ENCODE measurements around the gene CPAMD8. TPM values are rescaled to one million over a fixed set of nuclear protein-coding genes. Genes with fewer than 3 reads are reported as not detected.
"Not testable (repeated sequence)": the region's sequence is repeated elsewhere in the genome, so short reads cannot be mapped to it uniquely, and the experiment has no call there.

CPAMD8 gene
- polyA plus RNA-seq, 3 donors = 34.1 to 55.6 (median 44.2) TPM

DNA sequence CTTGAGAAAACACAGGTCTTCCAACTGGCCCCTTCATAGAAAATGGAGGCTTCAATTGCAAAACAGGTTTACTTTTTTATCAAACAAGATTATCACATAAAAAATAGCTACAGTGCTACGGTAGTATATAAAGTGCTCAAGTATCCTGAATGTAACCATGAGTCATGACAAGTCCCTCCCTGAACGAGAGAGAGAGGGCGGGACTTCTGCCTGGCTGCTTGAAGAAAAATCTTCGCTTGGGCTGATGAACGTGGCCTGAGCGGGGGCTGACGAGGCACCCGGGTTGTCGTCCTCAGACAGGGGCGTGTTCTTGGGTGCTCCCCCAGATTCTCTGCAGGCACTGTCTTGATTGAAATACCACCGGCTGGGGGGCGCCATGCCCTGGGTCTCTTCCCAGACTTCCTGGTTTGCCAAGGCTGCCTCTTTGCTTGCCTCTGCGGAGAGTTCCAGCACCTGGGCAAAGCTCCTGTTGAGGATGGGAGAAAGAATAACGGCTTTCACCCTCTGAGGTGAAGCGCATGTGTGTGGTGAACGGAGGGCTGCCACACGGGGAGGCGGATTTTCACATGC lies 23.2 kb upstream of the CPAMD8 start:
- no peak for DNase-seq (ENCODE audit: extremely low read depth in 1 of 11, low read depth in 9 of 11, low spot score in 4 of 11)

DNA sequence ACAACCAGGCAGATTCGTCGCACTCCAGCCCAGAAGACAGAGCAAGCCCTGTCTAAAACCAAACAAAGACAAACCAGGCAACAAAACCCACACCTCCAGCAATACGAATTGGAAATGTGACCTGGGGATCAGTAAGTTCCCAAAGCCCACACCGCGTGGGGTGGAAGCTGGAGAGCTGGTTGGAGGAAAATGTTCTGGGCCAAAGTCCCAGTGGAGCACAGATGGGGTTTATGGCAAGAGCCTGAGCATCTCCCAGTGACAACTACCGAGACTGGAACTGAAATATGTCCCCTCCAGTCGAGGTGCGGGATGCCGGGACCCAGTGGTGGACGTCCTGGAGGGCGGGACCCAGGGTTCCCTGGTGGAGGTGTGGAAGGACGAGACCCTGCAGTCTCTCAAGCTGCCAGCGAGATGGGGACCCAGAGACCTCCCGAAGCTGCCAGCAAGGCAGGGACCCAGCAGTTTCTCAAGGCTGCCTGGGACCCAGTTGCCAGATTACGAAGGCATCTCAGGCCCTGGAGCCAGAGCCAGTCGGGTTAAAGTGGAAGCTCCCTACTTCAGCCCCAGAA lies 22.4 kb upstream of the CPAMD8 start:
- no peak for DNase-seq (ENCODE audit: extremely low read depth in 1 of 11, low read depth in 9 of 11, low spot score in 4 of 11)

DNA sequence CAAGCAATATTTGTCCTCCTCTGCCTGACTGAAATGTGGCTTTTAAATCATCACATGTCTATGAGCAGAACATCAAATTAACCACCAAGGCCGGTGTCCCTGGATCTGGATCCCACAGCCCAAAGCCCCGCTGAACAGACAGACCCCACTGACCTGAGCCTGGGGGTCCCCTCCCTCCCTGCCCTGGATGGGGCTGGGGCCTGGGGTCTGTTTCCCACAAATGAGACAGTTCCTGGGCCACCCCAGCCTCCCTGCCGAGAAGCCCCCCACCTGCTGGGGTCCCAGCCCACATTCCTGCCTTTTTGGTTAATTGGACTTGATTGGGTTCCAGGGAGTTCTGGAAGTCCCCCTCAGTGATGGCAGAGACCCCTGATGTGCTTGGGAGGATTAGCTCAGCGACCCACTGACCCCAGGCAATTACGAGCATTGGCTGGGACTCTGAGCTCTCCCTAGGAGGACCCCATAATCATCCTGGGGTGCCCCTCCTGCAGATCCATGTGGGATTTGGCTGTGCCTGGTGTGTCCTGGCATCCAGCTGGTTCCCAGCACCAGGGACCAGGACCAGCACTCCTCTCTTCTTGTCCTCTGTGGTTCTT lies 19.4 kb upstream of the CPAMD8 start:
- no peak for DNase-seq (ENCODE audit: extremely low read depth in 1 of 11, low read depth in 9 of 11, low spot score in 4 of 11)

DNA sequence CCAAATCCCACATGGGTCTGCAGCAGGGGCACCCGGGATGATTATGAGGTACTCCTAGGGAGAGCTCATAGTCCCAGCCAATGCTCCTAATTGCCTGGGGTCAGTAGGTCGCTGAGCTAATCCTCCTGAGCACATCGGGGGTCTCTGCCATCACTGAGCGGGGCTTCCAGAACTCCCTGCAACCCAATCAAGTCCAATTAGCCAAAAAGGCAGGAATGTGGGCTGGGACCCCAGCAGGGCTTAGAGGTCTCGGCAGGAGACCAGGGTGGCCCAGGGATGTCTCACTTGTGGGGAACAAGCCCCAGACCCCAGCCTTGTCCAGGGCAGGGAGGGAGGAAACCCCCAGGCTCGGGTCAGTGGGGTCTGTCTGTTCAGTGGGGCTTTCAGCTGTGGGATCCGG lies 17.1 kb upstream of the CPAMD8 start:
- DNase-seq (ENCODE audit: extremely low read depth in 1 of 11, low read depth in 9 of 11, low spot score in 4 of 11) = no peak

DNA sequence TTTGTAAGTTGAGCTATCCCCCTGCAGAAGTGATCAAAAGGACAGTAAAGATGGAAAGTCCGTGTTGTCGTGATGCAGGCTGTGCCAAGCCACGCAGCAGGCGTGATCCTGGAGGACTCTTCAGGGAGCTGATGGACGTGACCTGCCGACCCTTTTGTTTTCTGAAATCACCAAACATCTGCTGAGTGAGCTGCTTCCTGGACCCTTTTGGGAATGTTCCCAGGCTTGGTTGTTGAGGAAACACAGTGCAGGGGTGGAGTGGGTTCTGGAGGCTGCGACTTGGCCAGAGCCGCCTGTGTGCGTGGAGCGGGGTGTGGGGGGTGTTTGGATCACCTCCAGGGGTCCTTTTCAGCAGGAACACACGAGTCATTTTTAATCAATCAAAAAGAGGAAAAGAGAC lies 15.4 kb upstream of the CPAMD8 start:
- DNase-seq (ENCODE audit: extremely low read depth in 1 of 11, low read depth in 9 of 11, low spot score in 4 of 11) = peak in 1 of 11 donors; percentile 52

DNA sequence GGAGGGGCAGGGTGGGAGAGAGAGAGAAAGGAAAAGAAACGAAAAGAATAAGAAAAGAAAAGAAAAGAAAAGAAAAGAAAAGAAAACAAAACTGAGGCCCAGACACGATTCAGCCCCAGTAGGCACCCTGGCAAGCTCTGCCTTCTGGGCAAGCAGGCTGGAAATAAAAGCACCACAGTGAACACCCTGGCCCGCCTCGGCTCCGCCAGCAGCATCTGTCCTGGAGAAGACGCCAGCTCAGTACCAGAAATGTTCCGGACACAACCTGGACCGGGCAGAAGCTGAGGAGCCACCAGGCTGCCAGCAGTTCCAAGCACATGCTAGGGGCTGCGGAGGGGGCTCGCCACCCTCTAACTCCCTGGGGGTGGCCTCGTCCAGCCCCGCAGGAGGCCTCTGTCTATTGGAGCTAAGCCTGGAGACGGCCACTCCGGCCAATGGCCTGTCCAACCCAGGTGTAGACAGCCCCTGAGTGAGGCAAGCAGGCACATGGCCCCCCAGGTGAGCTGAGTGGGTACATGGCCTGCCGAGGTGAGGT lies 11.4 kb upstream of the CPAMD8 start:
- DNase-seq (ENCODE audit: extremely low read depth in 1 of 11, low read depth in 9 of 11, low spot score in 4 of 11) = no peak

DNA sequence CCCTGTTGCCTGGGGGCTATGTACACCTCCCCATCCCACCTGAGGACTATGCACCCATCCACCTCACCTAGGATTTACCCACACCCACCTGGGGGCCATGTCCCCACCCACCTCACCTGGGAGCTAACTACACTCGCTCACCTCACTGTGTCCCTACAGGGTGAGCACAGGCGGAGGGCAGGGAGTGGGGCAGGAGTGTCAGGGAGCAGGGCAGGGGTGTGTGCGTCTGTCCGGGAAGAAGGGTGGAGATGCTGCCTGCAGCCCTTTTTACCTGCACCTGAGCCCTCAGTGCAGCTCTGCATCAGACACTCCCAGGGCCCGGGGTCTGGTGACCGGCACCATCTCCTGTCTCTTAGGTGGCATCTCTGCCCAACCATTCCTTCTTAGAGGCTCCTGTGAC lies 10.6 kb upstream of the CPAMD8 start:
- DNase-seq (ENCODE audit: extremely low read depth in 1 of 11, low read depth in 9 of 11, low spot score in 4 of 11) = no peak

DNA sequence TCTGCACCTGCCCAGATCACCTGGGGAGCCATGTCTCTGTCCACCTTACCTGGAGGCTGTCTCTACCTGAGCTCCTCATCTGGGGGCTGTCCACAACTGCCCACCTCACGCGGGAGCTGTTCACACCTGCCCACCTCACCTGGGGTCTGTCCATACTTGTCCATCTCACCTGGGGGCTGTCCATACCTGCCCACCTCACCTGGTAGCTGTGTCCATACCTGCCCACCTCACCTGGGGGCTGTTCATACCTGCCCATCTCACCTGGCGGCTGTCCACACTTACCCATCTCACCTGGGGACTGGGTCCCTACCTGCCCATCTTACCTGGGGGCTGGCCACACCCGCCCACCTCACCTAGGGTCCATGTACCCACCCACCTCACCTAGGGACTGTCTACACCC lies 10.0 kb upstream of the CPAMD8 start:
- DNase-seq (ENCODE audit: extremely low read depth in 1 of 11, low read depth in 9 of 11, low spot score in 4 of 11) = no peak

DNA sequence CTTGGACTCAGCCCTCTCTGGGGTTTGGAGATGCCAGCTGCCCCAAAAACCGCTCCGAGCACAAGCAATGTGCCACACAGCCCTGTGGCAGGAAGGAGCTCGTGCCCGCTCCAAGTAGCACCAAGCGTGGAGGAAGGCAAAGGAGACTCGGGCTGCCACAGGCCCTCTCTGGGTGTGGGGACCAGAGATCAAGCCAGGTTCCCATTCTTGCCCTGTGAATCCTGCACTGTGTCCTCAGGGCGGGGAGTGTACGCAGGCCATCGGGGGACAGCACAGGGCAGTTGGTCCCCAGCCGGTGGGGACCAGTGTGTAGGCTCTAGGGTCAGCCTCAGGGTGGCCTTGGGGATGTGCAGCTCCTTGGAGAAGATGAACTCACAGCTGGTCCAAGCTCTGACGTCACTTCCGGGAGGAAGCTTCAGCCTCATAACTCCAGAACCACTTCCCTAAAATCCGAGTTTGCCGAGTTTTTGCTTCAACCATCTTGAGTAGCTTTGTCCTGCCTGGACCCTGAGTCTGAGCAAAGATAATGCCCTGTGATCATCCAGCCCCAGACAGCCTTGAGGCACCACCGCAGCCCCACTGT lies 9.3 kb upstream of the CPAMD8 start:
- no peak for DNase-seq (ENCODE audit: extremely low read depth in 1 of 11, low read depth in 9 of 11, low spot score in 4 of 11)

DNA sequence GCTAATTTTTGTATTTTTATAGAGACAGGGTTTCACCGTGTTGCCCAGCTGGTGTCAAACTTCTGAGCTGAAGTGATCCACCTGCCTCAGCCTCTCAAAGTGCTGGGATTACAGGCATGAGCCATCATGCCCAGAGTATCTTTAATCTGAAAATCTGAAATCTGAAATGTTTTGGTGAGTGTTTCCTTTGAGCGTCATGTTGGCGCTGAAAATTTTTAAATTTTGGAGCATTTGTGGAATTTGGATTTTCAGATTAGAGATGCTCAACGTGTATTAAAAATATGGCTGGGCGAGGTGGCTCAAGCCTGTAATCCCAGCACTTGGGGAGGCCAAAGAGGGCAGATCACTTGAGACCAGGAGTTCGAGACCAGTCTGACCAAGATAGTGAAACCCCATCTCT lies 5.1 kb upstream of the CPAMD8 start:
- DNase-seq (ENCODE audit: extremely low read depth in 1 of 11, low read depth in 9 of 11, low spot score in 4 of 11) = no peak

DNA sequence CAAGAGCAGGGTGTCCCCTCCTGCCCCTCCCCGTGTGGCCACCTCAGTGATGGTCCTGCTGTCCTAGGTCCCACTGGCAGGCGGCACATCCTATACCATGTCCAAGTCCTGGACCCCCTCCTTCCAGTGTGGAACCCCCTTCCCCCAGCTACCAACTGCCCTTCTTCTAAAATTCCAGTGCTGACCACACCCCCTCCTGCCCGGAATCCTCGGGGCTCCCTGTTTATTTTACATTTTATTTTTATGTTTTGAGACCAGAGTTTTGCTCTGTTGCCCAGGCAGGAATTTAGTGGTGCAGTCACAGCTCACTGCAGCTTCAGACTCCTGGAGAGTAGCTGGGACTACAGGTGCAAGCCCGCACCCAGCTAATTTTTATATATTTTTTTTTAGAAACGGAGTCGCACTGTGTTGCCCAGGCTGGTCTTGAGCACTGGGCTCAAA lies 945 bp upstream of the CPAMD8 start:
- DNase-seq (ENCODE audit: extremely low read depth in 1 of 11, low read depth in 9 of 11, low spot score in 4 of 11) = peak in 2 of 11 donors; percentile 34 to 43

DNA sequence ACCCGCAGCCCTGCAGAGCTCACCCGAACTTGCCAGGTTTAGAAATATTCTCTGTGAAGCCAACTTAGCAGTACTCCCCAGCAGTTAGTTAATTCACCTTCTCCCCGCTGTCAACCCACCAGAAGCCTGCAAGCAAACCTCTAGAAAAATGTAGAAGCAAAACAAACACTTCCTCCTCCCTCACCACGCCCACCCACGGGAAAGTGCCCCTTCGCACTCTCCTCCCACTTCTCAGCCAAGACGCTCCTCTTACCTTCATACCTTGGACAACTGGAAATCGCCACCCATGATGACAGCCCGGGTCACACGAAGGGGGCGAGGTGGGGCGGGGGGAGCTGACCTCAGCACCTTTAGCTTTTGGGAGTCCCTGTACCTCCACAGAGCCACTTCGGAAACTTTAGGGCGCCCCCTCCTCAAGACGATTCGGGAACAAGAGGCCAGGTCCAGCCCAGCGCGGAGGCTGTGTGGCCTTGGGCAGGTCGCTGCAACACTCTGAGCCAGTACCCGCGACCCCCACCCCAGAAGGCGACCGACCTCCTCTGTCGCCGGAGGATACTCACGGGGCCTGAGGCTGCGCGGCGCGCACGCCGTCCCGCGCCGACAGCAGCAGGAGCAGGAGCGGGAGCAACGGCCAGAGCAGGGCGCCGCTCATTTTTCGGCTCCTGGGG lies 485 bp downstream of the CPAMD8 start:
- DNase-seq (ENCODE audit: extremely low read depth in 1 of 11, low read depth in 9 of 11, low spot score in 4 of 11) = peak in 3 of 11 donors; percentile 28 to 45 (median 28)

DNA sequence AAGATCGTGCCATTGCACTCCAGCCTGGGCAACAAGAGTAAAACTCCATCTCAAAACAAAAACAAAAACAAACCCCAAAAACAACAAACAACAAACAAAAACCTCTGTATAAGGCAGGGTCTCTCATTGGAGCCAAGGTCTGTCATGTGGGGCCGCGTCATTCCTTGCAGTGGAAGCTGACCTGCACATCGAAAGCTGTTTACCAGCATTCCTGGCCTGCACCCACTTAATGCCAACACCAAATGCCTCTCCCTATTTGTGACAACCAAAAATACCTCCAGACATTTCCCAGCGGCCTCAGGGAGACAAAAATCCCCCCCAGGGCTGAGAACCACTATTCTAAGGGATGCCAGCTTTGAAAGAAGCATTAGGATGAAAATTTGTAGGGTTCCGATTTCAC lies 1.2 kb downstream of the CPAMD8 start:
- DNase-seq (ENCODE audit: extremely low read depth in 1 of 11, low read depth in 9 of 11, low spot score in 4 of 11) = no peak

DNA sequence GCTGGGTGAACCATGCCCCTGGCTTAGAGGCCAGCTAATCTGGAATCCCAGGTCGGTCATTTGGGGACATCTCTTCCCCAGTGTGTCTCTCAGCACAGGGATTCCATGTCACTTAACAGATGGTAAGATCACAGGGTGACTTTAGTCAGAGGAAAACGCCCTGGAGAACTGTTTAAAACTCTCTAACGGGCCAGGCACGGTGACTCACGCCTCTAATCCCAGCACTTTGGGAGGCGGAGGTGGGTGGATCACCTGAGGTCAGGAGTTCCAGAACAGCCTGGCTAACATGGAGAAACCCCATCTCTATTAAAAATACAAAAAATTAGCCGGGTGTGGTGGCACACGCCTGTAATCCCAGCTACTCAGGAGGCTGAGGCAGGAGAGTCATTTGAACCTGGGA lies 1.7 kb downstream of the CPAMD8 start:
- not testable (repeated sequence) for DNase-seq (ENCODE audit: extremely low read depth in 1 of 11, low read depth in 9 of 11, low spot score in 4 of 11)

DNA sequence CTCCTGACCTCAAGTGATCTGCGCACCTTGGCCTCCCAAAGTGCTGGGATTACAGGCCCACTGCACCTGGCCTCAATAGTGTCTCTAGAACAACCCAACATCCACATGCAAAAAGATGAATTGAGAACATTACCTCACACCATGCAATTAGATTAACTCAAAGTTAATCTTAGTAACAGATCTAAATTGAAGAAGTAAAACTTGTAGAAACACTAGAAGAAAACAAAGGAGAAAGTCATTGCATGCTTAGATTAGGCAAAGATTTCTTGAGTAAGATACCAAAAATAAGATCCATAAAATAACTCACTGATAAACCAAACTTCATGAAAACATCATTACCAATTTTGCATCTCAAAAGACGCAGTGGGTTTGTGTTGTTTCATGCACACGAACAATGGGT lies 2.8 kb downstream of the CPAMD8 start:
- DNase-seq (ENCODE audit: extremely low read depth in 1 of 11, low read depth in 9 of 11, low spot score in 4 of 11) = no peak

DNA sequence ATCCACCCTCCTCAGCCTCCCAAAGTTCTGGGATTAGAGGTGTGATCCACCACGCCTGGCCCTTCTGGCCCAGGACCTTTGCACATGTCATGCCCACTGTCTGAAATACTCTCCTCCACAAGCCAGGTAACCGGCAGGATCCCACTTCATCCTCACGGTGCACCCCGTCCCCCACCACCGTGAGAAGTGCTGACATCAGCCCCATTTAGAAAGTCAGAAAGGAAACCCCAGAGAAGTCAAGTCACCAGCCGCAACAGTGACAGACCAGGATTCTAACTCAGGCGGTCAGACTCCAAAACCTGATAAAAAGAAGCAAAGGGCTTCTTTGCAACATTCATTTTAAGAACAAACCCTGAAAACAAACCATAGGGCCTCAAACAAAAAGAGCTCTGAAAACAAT lies 3.9 kb downstream of the CPAMD8 start:
- DNase-seq (ENCODE audit: extremely low read depth in 1 of 11, low read depth in 9 of 11, low spot score in 4 of 11) = no peak

DNA sequence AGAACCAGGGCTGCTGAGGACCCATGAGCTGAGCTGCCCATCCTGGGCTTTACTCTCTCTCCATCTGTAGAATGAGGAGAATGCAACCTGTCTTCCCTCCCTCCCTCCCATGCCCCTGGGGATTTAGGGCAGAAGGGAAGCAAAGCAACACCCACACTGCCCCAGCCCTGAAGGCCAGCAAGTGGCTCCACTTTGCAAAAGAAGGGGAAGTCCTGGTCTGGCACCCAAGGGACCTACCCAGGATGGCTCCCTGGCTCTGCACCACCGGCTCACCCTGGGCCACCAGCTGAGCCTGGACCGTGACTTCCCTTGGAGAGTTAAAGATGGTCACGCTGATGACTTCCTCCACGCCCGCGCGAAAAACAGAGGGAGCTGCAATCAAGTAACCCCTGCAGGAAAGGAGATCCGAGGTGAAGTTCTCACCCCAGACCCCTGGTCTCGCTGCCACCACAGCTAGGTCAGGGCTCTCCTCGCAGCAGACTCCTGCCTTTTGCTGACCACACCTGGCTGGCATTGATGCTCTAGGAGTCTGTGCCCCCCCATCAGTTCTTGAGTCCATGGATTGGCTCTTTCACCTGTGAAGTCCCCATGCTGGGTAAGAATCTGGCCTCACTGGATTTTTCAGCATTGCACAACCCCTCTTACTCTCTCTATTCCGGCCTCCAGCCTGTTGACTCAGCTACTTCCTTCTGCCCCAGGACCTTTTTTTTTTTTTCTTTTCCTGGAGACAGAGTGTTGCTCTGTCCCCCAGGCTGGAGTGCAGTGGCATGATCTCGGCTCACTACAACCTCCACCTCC lies 4.6 kb downstream of the CPAMD8 start:
- no peak for DNase-seq (ENCODE audit: extremely low read depth in 1 of 11, low read depth in 9 of 11, low spot score in 4 of 11)

DNA sequence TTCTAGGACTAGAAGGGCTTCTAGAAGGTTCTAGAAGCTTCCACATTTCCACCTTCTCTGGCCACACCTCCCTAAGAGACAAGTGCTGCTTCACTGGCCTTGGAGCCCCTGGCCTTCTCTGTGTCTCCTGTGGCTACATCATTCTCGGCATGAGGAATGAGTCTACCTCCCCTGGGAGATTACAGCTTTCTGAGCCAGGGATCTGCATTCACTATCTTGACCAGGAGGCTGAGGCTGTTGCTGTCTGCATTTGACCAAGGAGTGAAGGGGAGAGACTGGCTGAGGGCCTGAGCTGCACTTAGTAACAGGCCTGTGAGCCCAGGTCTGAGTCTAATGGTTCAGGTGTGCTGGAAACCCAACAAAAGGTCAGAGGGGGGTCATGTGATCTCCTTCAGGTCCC lies 5.3 kb downstream of the CPAMD8 start:
- DNase-seq (ENCODE audit: extremely low read depth in 1 of 11, low read depth in 9 of 11, low spot score in 4 of 11) = no peak

DNA sequence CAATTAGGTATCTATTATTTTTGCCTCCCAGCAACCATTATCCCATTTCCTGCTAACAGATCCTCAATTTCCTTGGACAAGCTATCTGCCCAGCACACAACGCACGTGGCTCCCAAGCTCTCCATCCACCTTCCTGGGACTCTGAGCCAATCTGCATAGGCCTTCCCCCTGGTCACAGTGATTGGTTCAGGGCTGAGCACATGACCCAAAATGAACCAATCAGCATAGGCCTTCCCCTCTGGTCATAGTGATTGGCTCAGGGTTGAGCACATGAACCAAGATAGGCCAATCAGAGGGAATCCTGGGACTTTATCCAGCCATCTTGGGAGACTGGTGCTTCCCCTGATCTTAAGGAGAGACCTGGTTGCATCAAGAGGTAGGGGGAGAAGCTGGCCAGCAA lies 5.8 kb downstream of the CPAMD8 start:
- no peak for DNase-seq (ENCODE audit: extremely low read depth in 1 of 11, low read depth in 9 of 11, low spot score in 4 of 11)

Data from renal cortex interstitium (tissue), 11 donors.